NCI-H69 (cell line): Measurements from ENCODE around the gene SETD1B.
A peak's percentile ranks its signal among the peaks of the same experiment; 100 is the strongest.

Experiments used
- DNase-seq: peaks from one replicate; lab custom pipeline; 2025; lab: John Stamatoyannopoulos, UW

Gene SETD1B

GRCh38 chr12:121795034-121795968 lies 8.5 kb upstream of the SETD1B start:
- DNase-seq: peak; percentile 84

DNA sequence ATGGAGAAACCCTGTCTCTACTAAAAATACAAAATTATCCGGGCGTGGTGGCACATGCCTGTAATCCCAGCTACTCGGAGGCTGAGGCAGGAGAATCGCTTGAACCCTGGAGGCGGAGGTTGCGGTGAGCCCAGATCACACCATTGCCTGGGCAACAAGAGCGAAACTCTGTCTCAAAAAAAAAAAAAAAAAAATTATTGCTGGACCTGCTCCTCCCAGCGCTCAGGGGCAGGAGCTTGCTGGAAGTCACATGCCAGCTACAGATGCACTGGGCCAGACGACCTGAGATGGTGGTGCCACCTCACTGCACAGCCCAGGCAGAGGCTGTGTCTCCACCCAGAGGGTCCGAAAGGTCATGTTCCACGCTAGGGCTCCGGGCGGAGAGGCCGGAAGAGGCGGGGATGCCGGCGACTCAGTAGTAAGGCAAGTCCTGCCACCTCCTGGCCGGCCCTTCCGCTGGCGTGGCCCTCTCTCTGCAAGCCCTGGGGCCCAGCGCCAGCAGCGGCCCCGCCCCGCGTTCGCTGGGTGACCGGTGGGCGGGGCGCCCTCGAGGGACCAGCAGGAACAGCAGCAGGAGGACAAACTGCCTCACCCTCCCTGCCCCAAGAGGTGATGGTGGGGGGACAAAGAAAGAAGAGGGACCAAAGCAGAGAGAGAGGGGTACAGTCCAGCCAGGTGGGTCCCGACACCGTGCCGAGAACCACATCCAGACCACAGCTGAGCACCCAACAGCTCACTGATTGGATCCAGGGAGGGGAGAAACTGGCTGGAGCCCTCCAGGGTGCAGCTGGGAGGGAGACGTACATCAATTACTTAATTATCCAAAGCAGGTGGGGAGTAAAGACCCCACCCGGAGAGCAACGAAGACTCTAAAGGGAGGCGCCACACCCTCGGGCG lies 6.7 kb upstream of the SETD1B start:
- DNase-seq: peak; percentile 96

DNA sequence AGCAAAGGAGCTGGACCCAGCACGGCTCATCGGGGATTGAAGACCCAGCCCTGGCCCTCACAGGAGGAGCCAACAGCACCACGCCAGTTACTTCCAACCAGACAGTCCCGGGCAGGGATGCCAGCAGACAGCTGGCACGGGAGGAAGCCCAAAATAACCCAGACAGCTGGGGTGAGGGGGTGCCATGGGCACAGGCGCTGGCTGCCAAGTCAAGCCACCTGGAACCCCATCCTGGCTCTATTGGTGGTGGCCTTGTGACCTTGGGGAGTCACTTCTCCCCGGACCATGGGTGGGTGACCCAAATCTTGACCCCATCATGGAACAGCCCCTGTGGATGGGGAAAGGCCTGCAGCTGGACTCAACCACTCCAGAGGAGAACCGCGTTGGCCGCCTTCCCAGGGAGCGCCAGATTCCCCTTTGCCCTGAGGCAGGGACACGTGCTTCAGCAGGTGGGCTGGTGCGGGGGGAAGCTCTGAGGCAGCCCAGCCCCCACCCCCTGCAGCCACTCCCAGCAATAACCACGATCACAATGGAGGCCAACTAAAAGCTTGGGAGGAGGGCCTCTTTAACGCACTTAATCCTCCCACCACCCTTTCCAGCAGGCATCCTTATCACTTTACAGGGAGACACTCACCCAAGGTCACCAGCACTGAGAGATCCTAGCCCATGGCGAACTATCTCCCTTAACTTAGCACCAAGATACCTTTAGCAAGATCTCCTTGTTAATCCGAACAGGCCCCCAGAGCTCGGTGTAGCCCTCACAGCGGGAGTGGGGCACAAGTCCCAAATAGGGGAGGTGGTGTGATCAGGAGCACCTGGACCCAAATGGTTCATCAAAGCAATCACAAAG lies 5.6 kb upstream of the SETD1B start:
- DNase-seq: peak; percentile 99

- no peak for DNase-seq
Observed at GRCh38 chr12:121798787-121799155, 5.0 kb upstream of the SETD1B start.

DNA sequence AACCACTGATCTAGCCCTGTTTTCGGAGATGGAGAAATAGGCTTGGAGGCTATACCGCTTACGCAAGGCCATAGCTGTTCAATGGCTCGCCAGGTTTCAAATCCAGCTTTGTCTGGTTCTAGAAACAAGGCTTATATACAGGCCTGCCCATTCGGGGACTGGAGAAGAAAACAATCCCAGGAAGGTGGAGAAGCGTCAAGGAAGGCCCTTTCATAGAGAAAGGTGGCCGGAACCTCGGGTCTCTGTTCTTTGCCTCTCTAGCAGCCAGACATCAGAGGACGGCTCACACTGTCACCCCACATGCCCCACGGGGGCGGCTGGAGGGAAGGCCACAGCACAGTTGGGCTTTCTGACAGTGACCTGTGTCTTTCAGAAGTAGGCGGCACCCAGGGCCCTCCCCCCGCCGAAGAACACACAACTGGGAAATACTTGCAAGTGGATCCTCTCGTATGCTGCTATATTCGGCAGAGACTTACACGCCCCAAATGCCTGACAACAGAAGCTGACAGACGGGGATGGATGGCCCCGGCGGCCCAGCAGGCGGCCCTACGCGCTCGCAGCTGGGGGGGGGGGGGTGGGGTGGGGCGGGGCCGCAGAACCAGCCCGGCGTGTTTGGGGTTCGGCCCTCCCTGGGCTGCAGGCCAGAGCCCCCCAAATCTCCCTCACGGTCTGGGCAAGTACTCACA lies 4.5 kb upstream of the SETD1B start:
- DNase-seq: peak; percentile 95

DNA sequence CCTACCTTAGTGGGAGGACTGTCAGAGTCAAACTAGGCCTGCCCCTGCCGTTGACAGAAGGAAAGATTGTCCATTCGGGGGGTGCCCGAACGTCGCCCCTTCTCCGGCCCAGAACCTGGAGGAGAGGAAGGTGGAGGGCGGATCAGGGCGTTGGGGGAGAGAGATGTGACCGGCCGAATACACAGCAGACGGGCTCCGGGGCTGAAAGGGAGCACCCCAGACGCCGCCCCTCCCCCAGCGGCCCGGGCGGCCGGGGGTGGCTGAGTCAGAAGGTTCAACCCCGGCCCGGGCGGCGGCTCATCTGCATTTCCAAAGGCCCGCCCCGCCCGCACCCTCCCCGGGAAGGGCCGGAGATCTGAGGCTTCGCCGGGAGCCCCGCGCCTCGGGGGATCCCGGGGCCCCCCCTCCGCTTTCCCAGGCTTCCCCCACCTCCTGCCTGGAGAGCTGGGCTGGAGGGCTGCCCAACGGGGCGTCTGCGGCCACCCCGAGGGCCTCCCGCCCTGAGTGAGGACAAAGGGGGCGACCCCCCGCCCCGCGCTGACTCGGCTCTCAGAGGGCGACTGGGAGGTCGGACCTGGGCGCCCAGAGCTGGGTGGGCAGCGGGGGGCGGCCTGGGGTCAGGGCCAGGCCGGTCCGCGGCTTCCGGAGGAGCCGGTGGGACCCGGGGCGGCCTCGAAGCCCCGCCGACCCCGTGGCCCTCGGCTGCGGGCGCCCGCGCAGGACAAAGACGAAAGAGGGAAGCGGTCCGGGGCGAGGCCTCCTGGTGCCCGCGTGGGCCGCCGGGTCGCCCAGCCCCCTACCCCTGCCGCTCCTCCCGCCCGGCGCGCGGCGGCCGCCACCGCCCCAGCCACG lies 3.7 kb upstream of the SETD1B start:
- peak; percentile 95 for DNase-seq

GRCh38 chr12:121800694-121801594 lies 2.9 kb upstream of the SETD1B start:
- DNase-seq: peak; percentile 75

GRCh38 chr12:121801595-121802484 lies 2.0 kb upstream of the SETD1B start:
- peak; percentile 88 for DNase-seq

GRCh38 chr12:121802485-121802842 lies 1.3 kb upstream of the SETD1B start:
- no peak for DNase-seq

GRCh38 chr12:121802843-121803698 lies 738 bp upstream of the SETD1B start:
- peak; percentile 98 for DNase-seq

DNA sequence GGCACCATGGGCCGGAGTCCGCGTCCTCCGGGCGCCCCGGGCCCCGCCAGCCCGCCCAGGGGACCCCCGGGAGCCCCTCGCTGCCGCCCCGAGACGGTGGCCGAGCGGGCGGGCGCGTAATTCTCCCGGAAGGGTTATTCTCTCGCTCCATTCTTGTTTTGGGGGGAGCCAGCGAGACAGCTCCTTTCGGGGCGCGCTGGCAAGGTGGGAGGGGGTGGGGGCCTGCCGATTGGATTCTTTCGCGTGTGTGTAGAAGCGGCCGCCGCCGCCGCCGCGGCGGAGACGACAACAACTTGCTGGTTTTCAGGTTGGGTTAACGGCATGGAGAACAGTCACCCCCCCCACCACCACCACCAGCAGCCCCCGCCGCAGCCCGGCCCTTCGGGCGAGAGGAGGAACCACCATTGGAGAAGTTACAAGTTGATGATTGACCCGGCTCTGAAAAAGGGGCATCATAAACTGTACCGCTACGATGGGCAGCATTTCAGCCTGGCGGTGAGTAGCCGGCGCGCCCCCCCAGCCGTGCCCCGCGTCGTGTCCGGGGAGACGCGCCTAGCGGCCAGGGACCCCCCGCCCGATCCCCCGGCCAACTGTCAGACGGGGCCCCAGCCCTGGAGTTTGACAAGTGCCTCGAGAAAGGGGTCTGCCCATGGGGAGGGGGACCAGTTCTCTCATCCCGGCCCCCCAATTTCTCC lies 755 bp downstream of the SETD1B start:
- DNase-seq: peak; percentile 68

- DNase-seq: peak; percentile 79
Observed at GRCh38 chr12:121805171-121806008, 1.6 kb downstream of the SETD1B start.

DNA sequence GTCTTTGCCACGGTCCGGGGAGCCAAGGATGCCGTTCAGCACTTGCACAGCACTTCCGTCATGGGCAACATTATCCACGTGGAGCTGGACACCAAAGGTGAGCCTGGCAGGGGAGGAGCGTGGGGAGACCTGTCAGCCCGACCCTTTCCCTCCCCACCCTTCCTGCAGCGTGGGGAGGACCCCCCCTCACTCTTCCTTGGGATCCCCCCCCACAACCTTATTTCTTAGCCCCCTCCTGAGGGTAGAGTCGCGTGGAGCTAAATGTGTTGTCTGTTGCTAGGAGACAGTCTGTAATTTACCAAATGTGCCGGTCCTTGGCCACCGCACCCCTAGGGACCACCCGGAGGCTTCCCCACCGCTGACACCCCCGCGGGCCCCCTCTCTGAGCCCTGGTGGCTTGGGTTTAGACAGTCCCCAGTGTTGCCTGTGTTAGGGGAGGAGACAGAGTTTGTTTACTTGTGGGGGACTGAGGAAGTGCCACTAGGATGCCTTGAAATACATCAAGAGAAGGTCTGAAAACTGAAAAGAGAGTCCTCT lies 2.3 kb downstream of the SETD1B start:
- DNase-seq: peak; percentile 50

DNA sequence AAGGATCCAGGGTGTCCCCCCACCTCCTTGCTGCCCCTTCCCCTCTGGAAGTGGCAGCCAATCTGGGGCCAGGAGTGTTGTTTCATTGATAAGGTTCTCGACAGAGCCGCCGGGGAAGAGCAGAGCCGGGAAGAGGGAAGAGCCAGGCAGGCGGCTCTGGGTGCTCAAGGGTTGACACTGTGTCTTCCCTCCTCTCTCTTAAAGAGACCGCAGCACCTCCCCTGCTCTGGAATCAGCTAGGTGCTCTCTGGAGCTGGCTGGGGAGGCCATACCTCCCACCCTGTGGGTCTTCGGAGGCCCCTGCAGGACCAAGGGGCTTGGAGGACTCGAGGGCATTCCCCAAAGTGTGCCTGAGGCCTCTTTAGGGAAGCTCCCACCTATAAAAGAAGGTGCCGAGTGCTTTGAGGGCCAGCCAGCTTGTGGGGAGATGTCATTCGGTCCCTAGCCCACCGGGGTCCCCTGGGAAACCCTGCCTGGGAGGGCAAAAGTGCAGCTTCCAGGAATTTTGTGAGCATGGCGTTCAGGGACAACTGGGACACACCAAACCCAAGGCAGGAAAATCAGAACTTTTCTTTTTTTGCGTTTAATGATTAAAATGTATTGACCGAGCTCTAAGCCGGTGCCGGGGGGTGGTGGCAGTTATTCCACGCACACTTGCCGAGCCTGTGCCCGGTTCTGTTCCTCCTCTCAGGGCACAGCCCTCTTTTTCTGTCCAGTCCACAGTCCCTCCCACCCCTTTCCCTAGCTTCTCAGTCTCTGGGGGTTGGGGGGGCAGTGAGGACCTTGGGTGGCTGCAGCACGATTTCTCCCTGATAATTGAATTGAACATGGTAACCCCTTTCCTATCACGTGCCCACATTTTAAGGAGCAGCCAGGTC lies 3.0 kb downstream of the SETD1B start:
- peak; percentile 44 for DNase-seq
